ENCODE data around the gene NCKAP5. TPM values are rescaled to one million over a fixed set of nuclear protein-coding genes. Genes with fewer than 3 reads are reported as not detected.

The NCKAP5 gene
- total and polyA plus RNA-seq, 2 donors: 1.9 to 2.0 TPM

GRCh38 chr2:133421516-133422324 lies 146.5 kb downstream of the NCKAP5 start:
- 62% methylated on average over 4 of the region's 4 CpGs for WGBS
- Histone ChIP-seq H3K9me3 (ENCODE audit: control insufficient read depth in 2 of 2, insufficient read depth in 1 of 2, low read length in 1 of 2) (no peaks in the 10 kb centered on the region), H3K27me3 (ENCODE audit: control insufficient read depth in 2 of 2, insufficient read depth in 1 of 2, low read length in 1 of 2) (no peaks in the 10 kb centered on the region), H3K4me3 (ENCODE audit: low read length in 2 of 2) (no peak overlapping the region), H3K27ac (ENCODE audit: low read depth in 1 of 2, low read length in 1 of 2) (no peak overlapping the region), H3K4me1 (ENCODE audit: control insufficient read depth in 2 of 2, insufficient read depth in 2 of 2, low read length in 2 of 2) (no peaks in the 10 kb centered on the region), H3K36me3 (ENCODE audit: control insufficient read depth in 2 of 2, insufficient read depth in 2 of 2, low read length in 1 of 2) (no peaks in the 10 kb centered on the region)
- no peak for DNase-seq (ENCODE audit: low read depth in 6 of 9, low spot score in 9 of 9)

GRCh38 chr2:133420788-133421187 lies 147.5 kb downstream of the NCKAP5 start:
- H3K9me3 ChIP-seq (ENCODE audit: control insufficient read depth in 2 of 2, insufficient read depth in 1 of 2, low read length in 1 of 2): no peaks in the 10 kb centered on the region
- H3K4me1 ChIP-seq (ENCODE audit: control insufficient read depth in 2 of 2, insufficient read depth in 2 of 2, low read length in 2 of 2): no peaks in the 10 kb centered on the region
- H3K36me3 ChIP-seq (ENCODE audit: control insufficient read depth in 2 of 2, insufficient read depth in 2 of 2, low read length in 1 of 2): no peaks in the 10 kb centered on the region
- H3K27me3 ChIP-seq (ENCODE audit: control insufficient read depth in 2 of 2, insufficient read depth in 1 of 2, low read length in 1 of 2): no peaks in the 10 kb centered on the region
- no peak for DNase-seq (ENCODE audit: low read depth in 6 of 9, low spot score in 9 of 9)
- WGBS: 90% methylated on average over 6 of the region's 6 CpGs
- no peak overlapping the region for H3K27ac ChIP-seq (ENCODE audit: low read depth in 1 of 2, low read length in 1 of 2)
- H3K4me3 ChIP-seq (ENCODE audit: low read length in 2 of 2): no peak overlapping the region

- Histone ChIP-seq H3K27me3 (ENCODE audit: control insufficient read depth in 2 of 2, insufficient read depth in 1 of 2, low read length in 1 of 2) (no peaks in the 10 kb centered on the region), H3K9me3 (ENCODE audit: control insufficient read depth in 2 of 2, insufficient read depth in 1 of 2, low read length in 1 of 2) (no peaks in the 10 kb centered on the region), H3K36me3 (ENCODE audit: control insufficient read depth in 2 of 2, insufficient read depth in 2 of 2, low read length in 1 of 2) (no peaks in the 10 kb centered on the region), H3K4me1 (ENCODE audit: control insufficient read depth in 2 of 2, insufficient read depth in 2 of 2, low read length in 2 of 2) (no peaks in the 10 kb centered on the region), H3K4me3 (ENCODE audit: low read length in 2 of 2) (no peak overlapping the region), H3K27ac (ENCODE audit: low read depth in 1 of 2, low read length in 1 of 2) (no peak overlapping the region)
- WGBS: 89% methylated on average over 4 of the region's 4 CpGs
- no peak for DNase-seq (ENCODE audit: low read depth in 6 of 9, low spot score in 9 of 9)
These were observed 149.6 kb downstream of the NCKAP5 start for GRCh38 chr2:133418671-133419070.

- H3K4me1 ChIP-seq (ENCODE audit: control insufficient read depth in 2 of 2, insufficient read depth in 2 of 2, low read length in 2 of 2): no peaks in the 10 kb centered on the region
- no peak overlapping the region for H3K27ac ChIP-seq (ENCODE audit: low read depth in 1 of 2, low read length in 1 of 2)
- H3K36me3 ChIP-seq (ENCODE audit: control insufficient read depth in 2 of 2, insufficient read depth in 2 of 2, low read length in 1 of 2): no peaks in the 10 kb centered on the region
- no peak overlapping the region for H3K4me3 ChIP-seq (ENCODE audit: low read length in 2 of 2)
- 84% methylated on average over 2 of the region's 2 CpGs for WGBS
- no peaks in the 10 kb centered on the region for H3K27me3 ChIP-seq (ENCODE audit: control insufficient read depth in 2 of 2, insufficient read depth in 1 of 2, low read length in 1 of 2)
- no peaks in the 10 kb centered on the region for H3K9me3 ChIP-seq (ENCODE audit: control insufficient read depth in 2 of 2, insufficient read depth in 1 of 2, low read length in 1 of 2)
- no peak for DNase-seq (ENCODE audit: low read depth in 6 of 9, low spot score in 9 of 9)
These were observed 150.2 kb downstream of the NCKAP5 start for GRCh38 chr2:133418021-133418420.

GRCh38 chr2:133417415-133417814 lies 150.8 kb downstream of the NCKAP5 start:
- no peaks in the 10 kb centered on the region for H3K9me3 ChIP-seq (ENCODE audit: control insufficient read depth in 2 of 2, insufficient read depth in 1 of 2, low read length in 1 of 2)

GRCh38 chr2:133416736-133417135 lies 151.5 kb downstream of the NCKAP5 start:
- WGBS: 85% methylated on average over 4 of the region's 4 CpGs
- Histone ChIP-seq H3K9me3 (ENCODE audit: control insufficient read depth in 2 of 2, insufficient read depth in 1 of 2, low read length in 1 of 2) (no peaks in the 10 kb centered on the region), H3K4me3 (ENCODE audit: low read length in 2 of 2) (no peak overlapping the region)

More at GRCh38 chr2:133417415-133417814, 150.8 kb downstream of the NCKAP5 start:
- DNase-seq (ENCODE audit: low read depth in 6 of 9, low spot score in 9 of 9): no peak
- 76% methylated on average over 4 of the region's 4 CpGs for WGBS
- Histone ChIP-seq H3K27ac (ENCODE audit: low read depth in 1 of 2, low read length in 1 of 2) (no peak overlapping the region), H3K4me1 (ENCODE audit: control insufficient read depth in 2 of 2, insufficient read depth in 2 of 2, low read length in 2 of 2) (no peaks in the 10 kb centered on the region), H3K36me3 (ENCODE audit: control insufficient read depth in 2 of 2, insufficient read depth in 2 of 2, low read length in 1 of 2) (no peaks in the 10 kb centered on the region), H3K4me3 (ENCODE audit: low read length in 2 of 2) (no peak overlapping the region), H3K27me3 (ENCODE audit: control insufficient read depth in 2 of 2, insufficient read depth in 1 of 2, low read length in 1 of 2) (no peaks in the 10 kb centered on the region)

GRCh38 chr2:133416146-133416545 lies 152.1 kb downstream of the NCKAP5 start:
- Histone ChIP-seq H3K9me3 (ENCODE audit: control insufficient read depth in 2 of 2, insufficient read depth in 1 of 2, low read length in 1 of 2) (no peaks in the 10 kb centered on the region), H3K4me3 (ENCODE audit: low read length in 2 of 2) (no peak overlapping the region), H3K4me1 (ENCODE audit: control insufficient read depth in 2 of 2, insufficient read depth in 2 of 2, low read length in 2 of 2) (no peaks in the 10 kb centered on the region), H3K27me3 (ENCODE audit: control insufficient read depth in 2 of 2, insufficient read depth in 1 of 2, low read length in 1 of 2) (no peaks in the 10 kb centered on the region), H3K27ac (ENCODE audit: low read depth in 1 of 2, low read length in 1 of 2) (no peak overlapping the region), H3K36me3 (ENCODE audit: control insufficient read depth in 2 of 2, insufficient read depth in 2 of 2, low read length in 1 of 2) (no peaks in the 10 kb centered on the region)
- 89% methylated on average over 2 of the region's 2 CpGs for WGBS
- DNase-seq (ENCODE audit: low read depth in 6 of 9, low spot score in 9 of 9): no peak

More at GRCh38 chr2:133416736-133417135, 151.5 kb downstream of the NCKAP5 start:
- no peak for DNase-seq (ENCODE audit: low read depth in 6 of 9, low spot score in 9 of 9)
- no peaks in the 10 kb centered on the region for H3K4me1 ChIP-seq (ENCODE audit: control insufficient read depth in 2 of 2, insufficient read depth in 2 of 2, low read length in 2 of 2)
- H3K36me3 ChIP-seq (ENCODE audit: control insufficient read depth in 2 of 2, insufficient read depth in 2 of 2, low read length in 1 of 2): no peaks in the 10 kb centered on the region
- no peak overlapping the region for H3K27ac ChIP-seq (ENCODE audit: low read depth in 1 of 2, low read length in 1 of 2)
- no peaks in the 10 kb centered on the region for H3K27me3 ChIP-seq (ENCODE audit: control insufficient read depth in 2 of 2, insufficient read depth in 1 of 2, low read length in 1 of 2)

- Histone ChIP-seq H3K9me3 (ENCODE audit: control insufficient read depth in 2 of 2, insufficient read depth in 1 of 2, low read length in 1 of 2) (no peaks in the 10 kb centered on the region), H3K36me3 (ENCODE audit: control insufficient read depth in 2 of 2, insufficient read depth in 2 of 2, low read length in 1 of 2) (no peaks in the 10 kb centered on the region), H3K27me3 (ENCODE audit: control insufficient read depth in 2 of 2, insufficient read depth in 1 of 2, low read length in 1 of 2) (no peaks in the 10 kb centered on the region), H3K4me3 (ENCODE audit: low read length in 2 of 2) (no peak overlapping the region), H3K4me1 (ENCODE audit: control insufficient read depth in 2 of 2, insufficient read depth in 2 of 2, low read length in 2 of 2) (no peaks in the 10 kb centered on the region), H3K27ac (ENCODE audit: low read depth in 1 of 2, low read length in 1 of 2) (no peak overlapping the region)
- WGBS: 88% methylated on average over 3 of the region's 3 CpGs
- DNase-seq (ENCODE audit: low read depth in 6 of 9, low spot score in 9 of 9): no peak
These were observed 152.9 kb downstream of the NCKAP5 start for GRCh38 chr2:133415210-133415876.

GRCh38 chr2:133414486-133415209 lies 153.6 kb downstream of the NCKAP5 start:
- DNase-seq (ENCODE audit: low read depth in 6 of 9, low spot score in 9 of 9): no peak
- Histone ChIP-seq H3K36me3 (ENCODE audit: control insufficient read depth in 2 of 2, insufficient read depth in 2 of 2, low read length in 1 of 2) (no peaks in the 10 kb centered on the region), H3K27ac (ENCODE audit: low read depth in 1 of 2, low read length in 1 of 2) (no peak overlapping the region), H3K4me1 (ENCODE audit: control insufficient read depth in 2 of 2, insufficient read depth in 2 of 2, low read length in 2 of 2) (no peaks in the 10 kb centered on the region), H3K9me3 (ENCODE audit: control insufficient read depth in 2 of 2, insufficient read depth in 1 of 2, low read length in 1 of 2) (no peaks in the 10 kb centered on the region), H3K27me3 (ENCODE audit: control insufficient read depth in 2 of 2, insufficient read depth in 1 of 2, low read length in 1 of 2) (no peaks in the 10 kb centered on the region), H3K4me3 (ENCODE audit: low read length in 2 of 2) (no peak overlapping the region)
- 95% methylated on average over 6 of the region's 6 CpGs for WGBS

All from thymus (tissue), 11 donors.